Right ventricle myocardium superior (tissue), 1 donor: Measurements from ENCODE around the gene WDTC1. TPM values are rescaled to one million over a fixed set of nuclear protein-coding genes. Genes with fewer than 3 reads are reported as not detected.

Source experiments
- total RNA-seq: library from RNA; stranded (reverse); fragmentation: NEBNext Ultra II Directional; extraction: Animal tissue kit (Norgen Biotek cat#: 25700); gene quantifications from one replicate; pipeline ENCODE4 v1.2.1, GENCODE V29; 2021
- donor health status: DM: no; HTN: yes; CAD: no; lungs with severe emphysema.

Gene WDTC1
- total RNA-seq, 1 donor from 2014 or later: 61.1 TPM

Other genes with a start within 250 kb of the WDTC1 start
- gene TRNP1, start 240.9 kb upstream of the WDTC1 start, total RNA-seq: 31.7 TPM
- gene TENT5B, start 221.8 kb upstream of the WDTC1 start, total RNA-seq: 34.6 TPM
- gene SLC9A1, start 79.5 kb upstream of the WDTC1 start, total RNA-seq: 17.6 TPM
- 18.6 TPM for gene TMEM222, start 87.5 kb downstream of the WDTC1 start, total RNA-seq
- 0.43 TPM for gene SYTL1, start 107.4 kb downstream of the WDTC1 start, total RNA-seq
- 41.0 TPM for gene MAP3K6, start 132.3 kb downstream of the WDTC1 start, total RNA-seq
- gene FCN3, start 140.2 kb downstream of the WDTC1 start, total RNA-seq: 15.8 TPM
- gene CD164L2, start 148.7 kb downstream of the WDTC1 start, total RNA-seq: not detected
- gene GPR3, start 158.0 kb downstream of the WDTC1 start, total RNA-seq: 0.24 TPM